Stimulated activated CD4-positive, alpha-beta T cell treated with anti-CD3 and anti-CD28 coated beads, Interleukin-2, amount 100 ng/mL, for 4 hours (primary cell): ENCODE data around the gene SDR39U1.

ENCODE experiments used
- DNase-seq: peaks from one replicate; pipeline ENCODE4 v3.0.0-alpha.2; 2020; ENCODE audit warnings: low read depth

The SDR39U1 gene

GRCh38 chr14:24429395-24430142 lies 13.0 kb downstream of the SDR39U1 start, which contains the start of the genes CBLN3 and KHNYN:
Gene CBLN3 (minus strand): TSS chr14:24429668. CDS start chr14:24429054, 614 bp downstream.
Gene KHNYN (plus strand): TSS chr14:24429954. CDS start chr14:24430731, 777 bp downstream.
- DNase-seq: peak; percentile 81

- DNase-seq: no peak
Measured at GRCh38 chr14:24428628-24429394, 13.8 kb downstream of the SDR39U1 start.

- no peak for DNase-seq
Measured at GRCh38 chr14:24427537-24428508, 14.8 kb downstream of the SDR39U1 start.

DNA sequence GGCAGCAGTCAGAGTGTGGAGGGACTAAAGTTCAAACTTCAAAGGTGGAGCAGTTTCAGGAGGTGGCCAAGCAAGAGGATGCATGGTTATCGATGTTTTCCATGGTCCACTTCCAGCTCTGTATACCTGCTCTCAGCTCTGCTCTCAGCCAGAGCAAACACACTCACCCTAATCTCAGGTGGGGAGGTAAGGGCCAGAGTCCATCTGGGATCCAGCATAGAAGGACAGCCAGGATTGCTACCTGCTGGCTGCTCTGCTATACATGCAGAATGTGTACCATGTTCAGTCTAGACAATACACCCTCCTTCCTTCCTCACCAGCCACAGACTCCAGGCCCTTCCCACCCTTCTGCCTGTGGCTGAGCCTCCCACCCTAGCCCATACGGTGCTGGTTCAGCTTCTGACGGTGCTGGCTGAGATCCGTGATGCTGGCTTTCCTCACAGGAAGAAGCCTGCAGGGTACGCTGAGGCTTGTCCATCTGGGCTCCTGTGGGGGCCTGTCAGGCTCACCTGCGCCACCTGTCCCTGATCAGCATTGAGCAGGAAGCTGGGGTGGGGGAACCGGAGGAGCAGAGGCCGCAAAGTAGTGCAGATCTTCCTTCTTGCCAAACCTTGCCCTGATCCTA lies 15.6 kb downstream of the SDR39U1 start:
- DNase-seq: no peak

GRCh38 chr14:24426150-24426911 lies 16.2 kb downstream of the SDR39U1 start:
- no peak for DNase-seq

GRCh38 chr14:24425704-24426103 lies 16.9 kb downstream of the SDR39U1 start:
- no peak for DNase-seq

GRCh38 chr14:24422694-24423601 lies 19.6 kb downstream of the SDR39U1 start:
- DNase-seq: no peak

- DNase-seq: no peak
Measured at GRCh38 chr14:24422261-24422660, 20.3 kb downstream of the SDR39U1 start.

GRCh38 chr14:24418492-24418873 lies 24.1 kb downstream of the SDR39U1 start:
- no peak for DNase-seq

DNA sequence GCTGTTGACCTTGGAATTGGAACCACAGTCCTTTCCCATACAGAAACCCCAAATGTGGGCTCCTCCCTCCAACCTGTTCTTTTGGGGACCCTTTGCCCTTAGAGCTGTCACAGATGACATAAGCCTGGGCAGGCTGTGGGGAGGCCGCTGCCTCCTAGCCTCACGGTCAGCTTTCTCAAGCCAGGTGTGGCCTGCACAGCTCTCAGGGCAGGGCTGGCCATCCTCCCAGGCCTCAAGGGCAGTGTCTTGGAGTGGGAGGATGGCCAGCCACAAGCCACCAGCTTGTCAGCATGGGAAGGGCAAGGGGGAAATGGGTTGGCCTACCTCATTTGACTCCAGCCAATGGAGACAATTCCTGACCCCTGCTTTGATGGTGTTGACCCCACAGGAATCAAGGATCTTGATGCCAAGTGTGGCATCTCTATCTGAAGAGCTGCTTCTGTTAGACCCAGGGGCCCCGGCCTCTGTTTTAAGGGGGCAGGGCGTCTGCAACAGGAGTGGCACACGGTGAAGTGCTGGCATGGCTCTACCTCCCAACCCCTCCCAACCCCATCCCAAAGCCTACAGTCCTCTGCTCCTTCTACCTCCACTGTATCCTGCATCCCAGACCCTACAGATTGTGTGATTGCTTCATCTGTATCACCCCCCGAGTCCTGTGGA lies 24.6 kb downstream of the SDR39U1 start:
- DNase-seq: no peak

GRCh38 chr14:24416932-24417619 lies 25.5 kb downstream of the SDR39U1 start:
- no peak for DNase-seq

- no peak for DNase-seq
Measured at GRCh38 chr14:24416254-24416931, 26.2 kb downstream of the SDR39U1 start.

DNA sequence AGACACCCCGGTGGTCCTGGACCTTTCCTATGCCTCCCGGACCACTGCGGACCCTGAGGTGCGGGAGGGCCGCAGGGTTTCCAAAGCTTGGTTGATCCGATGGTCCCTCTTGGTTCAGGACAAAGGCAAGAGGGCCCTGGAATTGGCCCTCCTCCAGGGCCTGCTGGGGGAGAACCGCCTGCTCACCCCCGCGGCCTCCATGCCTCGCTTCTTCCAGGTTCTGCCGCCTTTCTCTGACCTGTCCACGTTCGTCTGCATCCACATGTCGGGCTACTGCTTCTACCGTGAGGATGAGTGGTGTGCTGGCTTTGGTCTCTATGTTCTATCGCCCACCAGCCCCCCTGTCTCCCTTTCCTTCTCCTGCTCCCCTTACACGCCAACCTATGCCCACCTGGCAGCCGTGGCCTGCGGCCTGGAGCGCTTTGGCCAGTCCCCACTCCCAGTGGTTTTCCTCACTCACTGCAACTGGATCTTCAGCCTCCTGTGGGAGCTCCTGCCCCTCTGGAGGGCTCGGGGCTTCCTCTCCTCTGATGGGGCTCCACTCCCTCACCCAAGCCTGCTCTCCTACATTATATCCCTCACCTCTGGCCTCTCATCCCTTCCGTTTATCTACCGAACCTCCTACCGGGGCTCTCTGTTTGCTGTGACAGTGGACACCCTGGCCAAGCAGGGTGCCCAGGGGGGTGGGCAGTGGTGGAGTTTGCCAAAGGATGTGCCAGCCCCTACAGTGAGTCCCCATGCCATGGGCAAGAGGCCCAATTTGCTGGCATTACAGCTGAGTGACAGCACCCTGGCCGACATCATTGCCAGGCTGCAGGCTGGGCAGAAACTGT lies 26.9 kb downstream of the SDR39U1 start:
- no peak for DNase-seq

GRCh38 chr14:24414732-24415420 lies 27.7 kb downstream of the SDR39U1 start:
- no peak for DNase-seq

- no peak for DNase-seq
Measured at GRCh38 chr14:24414077-24414476, 28.5 kb downstream of the SDR39U1 start.
